GM12878 (cell line): Measurements from ENCODE around the gene GAREM1. TPM values are rescaled to one million over a fixed set of nuclear protein-coding genes. Genes with fewer than 3 reads are reported as not detected.

Experiments
- polyA plus RNA-seq, 11 experiments: library from polyadenylated mRNA; depleted of rRNA in 4 of 11; unstranded in 6 of 11; stranded (reverse) in 5 of 11; fragments of >200 nt; fragmentation: Nextera tagmentation in 4 of 11; fragmentation: Illumina TruSeq in 1 of 11; extraction: Ambion mirVana in 4 of 11; extraction: Trizol in 1 of 11; gene quantifications; 1 replicate in 1 of 11; 2 replicates in 10 of 11; pipeline versions ENCODE4 v1.2.1 to v1.2.3, GENCODE V29; 2011 to 2016; ENCODE audit warnings: inconsistent platforms in 2 of 11, missing spikeins in 2 of 11, low read depth in 1 of 11
- total RNA-seq, 4 experiments: library from RNA; depleted of rRNA in 3 of 4; stranded (reverse); fragments of >200 nt in 3 of 4; fragmentation: Illumina TruSeq in 1 of 4; extraction: Trizol in 1 of 4; gene quantifications; 2 replicates each; pipeline versions ENCODE4 v1.2.1 to v1.2.3, GENCODE V29; 2013 to 2021
- TF ChIP-seq, protein P1 (sequence below): IDR thresholded peaks from 2 replicates; pipeline ENCODE4 v1.6.1; 2012; ENCODE audit warnings: improper control_type of control experiment, low read depth, low read length; ENCODE audit not compliant: insufficient replicate concordance
- TF ChIP-seq, protein P2 (sequence below): fragments of 450-650 bp; IDR thresholded peaks from 2 replicates; pipeline ENCODE4 v1.6.1; 2017; ENCODE audit warnings: mild to moderate bottlenecking, moderate library complexity

The GAREM1 gene
- total and polyA plus RNA-seq, 10 of the 15 experiments (the other 5 are each of a cell fraction or from before 2014, with no cell fraction given), result 0.05 to 0.29 (median 0.05) TPM; not detected in 7

DNA sequence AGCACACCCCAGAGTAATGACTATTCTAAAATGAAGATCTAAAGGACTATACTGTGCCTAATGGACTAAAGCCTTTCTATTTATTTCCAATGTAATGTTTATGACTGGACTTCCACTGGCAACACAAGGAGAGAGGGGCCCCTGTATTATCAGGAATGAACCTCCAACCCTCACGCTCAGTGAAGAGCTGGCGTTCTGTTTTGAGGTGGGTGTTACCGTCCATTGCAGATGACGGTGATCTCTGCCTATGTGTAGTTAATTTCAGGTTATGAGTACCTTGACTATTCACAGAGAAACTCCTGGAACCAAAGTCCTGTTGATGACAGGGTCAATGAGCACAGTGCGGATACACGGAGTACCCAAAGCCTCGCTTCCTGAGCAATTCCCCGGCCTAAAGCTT lies 195.5 kb downstream of the GAREM1 start (continued):
- TF ChIP-seq, protein P1, sequence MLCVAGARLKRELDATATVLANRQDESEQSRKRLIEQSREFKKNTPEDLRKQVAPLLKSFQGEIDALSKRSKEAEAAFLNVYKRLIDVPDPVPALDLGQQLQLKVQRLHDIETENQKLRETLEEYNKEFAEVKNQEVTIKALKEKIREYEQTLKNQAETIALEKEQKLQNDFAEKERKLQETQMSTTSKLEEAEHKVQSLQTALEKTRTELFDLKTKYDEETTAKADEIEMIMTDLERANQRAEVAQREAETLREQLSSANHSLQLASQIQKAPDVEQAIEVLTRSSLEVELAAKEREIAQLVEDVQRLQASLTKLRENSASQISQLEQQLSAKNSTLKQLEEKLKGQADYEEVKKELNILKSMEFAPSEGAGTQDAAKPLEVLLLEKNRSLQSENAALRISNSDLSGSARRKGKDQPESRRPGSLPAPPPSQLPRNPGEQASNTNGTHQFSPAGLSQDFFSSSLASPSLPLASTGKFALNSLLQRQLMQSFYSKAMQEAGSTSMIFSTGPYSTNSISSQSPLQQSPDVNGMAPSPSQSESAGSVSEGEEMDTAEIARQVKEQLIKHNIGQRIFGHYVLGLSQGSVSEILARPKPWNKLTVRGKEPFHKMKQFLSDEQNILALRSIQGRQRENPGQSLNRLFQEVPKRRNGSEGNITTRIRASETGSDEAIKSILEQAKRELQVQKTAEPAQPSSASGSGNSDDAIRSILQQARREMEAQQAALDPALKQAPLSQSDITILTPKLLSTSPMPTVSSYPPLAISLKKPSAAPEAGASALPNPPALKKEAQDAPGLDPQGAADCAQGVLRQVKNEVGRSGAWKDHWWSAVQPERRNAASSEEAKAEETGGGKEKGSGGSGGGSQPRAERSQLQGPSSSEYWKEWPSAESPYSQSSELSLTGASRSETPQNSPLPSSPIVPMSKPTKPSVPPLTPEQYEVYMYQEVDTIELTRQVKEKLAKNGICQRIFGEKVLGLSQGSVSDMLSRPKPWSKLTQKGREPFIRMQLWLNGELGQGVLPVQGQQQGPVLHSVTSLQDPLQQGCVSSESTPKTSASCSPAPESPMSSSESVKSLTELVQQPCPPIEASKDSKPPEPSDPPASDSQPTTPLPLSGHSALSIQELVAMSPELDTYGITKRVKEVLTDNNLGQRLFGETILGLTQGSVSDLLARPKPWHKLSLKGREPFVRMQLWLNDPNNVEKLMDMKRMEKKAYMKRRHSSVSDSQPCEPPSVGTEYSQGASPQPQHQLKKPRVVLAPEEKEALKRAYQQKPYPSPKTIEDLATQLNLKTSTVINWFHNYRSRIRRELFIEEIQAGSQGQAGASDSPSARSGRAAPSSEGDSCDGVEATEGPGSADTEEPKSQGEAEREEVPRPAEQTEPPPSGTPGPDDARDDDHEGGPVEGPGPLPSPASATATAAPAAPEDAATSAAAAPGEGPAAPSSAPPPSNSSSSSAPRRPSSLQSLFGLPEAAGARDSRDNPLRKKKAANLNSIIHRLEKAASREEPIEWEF, result no peak
- TF ChIP-seq, protein P2, sequence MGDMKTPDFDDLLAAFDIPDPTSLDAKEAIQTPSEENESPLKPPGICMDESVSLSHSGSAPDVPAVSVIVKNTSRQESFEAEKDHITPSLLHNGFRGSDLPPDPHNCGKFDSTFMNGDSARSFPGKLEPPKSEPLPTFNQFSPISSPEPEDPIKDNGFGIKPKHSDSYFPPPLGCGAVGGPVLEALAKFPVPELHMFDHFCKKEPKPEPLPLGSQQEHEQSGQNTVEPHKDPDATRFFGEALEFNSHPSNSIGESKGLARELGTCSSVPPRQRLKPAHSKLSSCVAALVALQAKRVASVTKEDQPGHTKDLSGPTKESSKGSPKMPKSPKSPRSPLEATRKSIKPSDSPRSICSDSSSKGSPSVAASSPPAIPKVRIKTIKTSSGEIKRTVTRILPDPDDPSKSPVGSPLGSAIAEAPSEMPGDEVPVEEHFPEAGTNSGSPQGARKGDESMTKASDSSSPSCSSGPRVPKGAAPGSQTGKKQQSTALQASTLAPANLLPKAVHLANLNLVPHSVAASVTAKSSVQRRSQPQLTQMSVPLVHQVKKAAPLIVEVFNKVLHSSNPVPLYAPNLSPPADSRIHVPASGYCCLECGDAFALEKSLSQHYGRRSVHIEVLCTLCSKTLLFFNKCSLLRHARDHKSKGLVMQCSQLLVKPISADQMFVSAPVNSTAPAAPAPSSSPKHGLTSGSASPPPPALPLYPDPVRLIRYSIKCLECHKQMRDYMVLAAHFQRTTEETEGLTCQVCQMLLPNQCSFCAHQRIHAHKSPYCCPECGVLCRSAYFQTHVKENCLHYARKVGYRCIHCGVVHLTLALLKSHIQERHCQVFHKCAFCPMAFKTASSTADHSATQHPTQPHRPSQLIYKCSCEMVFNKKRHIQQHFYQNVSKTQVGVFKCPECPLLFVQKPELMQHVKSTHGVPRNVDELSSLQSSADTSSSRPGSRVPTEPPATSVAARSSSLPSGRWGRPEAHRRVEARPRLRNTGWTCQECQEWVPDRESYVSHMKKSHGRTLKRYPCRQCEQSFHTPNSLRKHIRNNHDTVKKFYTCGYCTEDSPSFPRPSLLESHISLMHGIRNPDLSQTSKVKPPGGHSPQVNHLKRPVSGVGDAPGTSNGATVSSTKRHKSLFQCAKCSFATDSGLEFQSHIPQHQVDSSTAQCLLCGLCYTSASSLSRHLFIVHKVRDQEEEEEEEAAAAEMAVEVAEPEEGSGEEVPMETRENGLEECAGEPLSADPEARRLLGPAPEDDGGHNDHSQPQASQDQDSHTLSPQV, result no peak
- TF ChIP-seq, all 136 proteins: peak for 0
